HEK293T (cell line): ENCODE results near the gene ZNF516.
"Not testable (repeated sequence)": the region's sequence is repeated elsewhere in the genome, so short reads cannot be mapped to it uniquely, and the experiment has no call there.

Source experiments
- CTCF ChIA-PET: fragments of 350-600 bp; formaldehyde crosslinking; extraction: SDS; loops from one replicate; lab custom pipeline; 2021; ENCODE audit warnings: antibody characterized with exemption, inconsistent platforms; lab: Yijun Ruan, JAX
- POLR2A ChIA-PET: fragments of 350-600 bp; formaldehyde crosslinking; extraction: SDS; loops from one replicate; lab custom pipeline; 2020; ENCODE audit warnings: antibody characterized with exemption, inconsistent platforms; lab: Yijun Ruan, JAX
- DNase-seq: peaks from one replicate; pipeline ENCODE4 v3.0.0; 2012; ENCODE audit warnings: mixed read lengths; ENCODE audit errors: extremely low spot score
- ARNT ChIP-seq: fragments of 450-650 bp; IDR thresholded peaks from 2 replicates; pipeline ENCODE4 v1.6.1; 2017; ENCODE audit warnings: mild to moderate bottlenecking
- BHLHE40 ChIP-seq: fragments of 450-650 bp; IDR thresholded peaks from 2 replicates; pipeline ENCODE4 v1.6.1; 2016; ENCODE audit warnings: mild to moderate bottlenecking, moderate library complexity, borderline replicate concordance
- CTBP1 ChIP-seq: fragments of 450-650 bp; IDR thresholded peaks from 2 replicates; pipeline ENCODE4 v1.6.1; 2016; ENCODE audit warnings: borderline replicate concordance
- ELF4 ChIP-seq: fragments of 450-650 bp; IDR thresholded peaks from 2 replicates; pipeline ENCODE4 v1.6.1; 2017; ENCODE audit warnings: antibody characterized with exemption
- FOXA1 ChIP-seq: fragments of 450-650 bp; IDR thresholded peaks from 2 replicates; pipeline ENCODE4 v1.6.1; 2016; ENCODE audit warnings: mild to moderate bottlenecking
- FOXK2 ChIP-seq: fragments of 450-650 bp; IDR thresholded peaks from 2 replicates; pipeline ENCODE4 v1.6.1; 2016; ENCODE audit warnings: mild to moderate bottlenecking
- FOXM1 ChIP-seq: fragments of 450-650 bp; IDR thresholded peaks from 2 replicates; pipeline ENCODE4 v1.6.1; 2017; ENCODE audit warnings: mild to moderate bottlenecking, borderline replicate concordance
- HDGF ChIP-seq: fragments of 450-650 bp; IDR thresholded peaks from 2 replicates; pipeline ENCODE4 v1.6.1; 2017; ENCODE audit warnings: antibody characterized with exemption, borderline replicate concordance
- L3MBTL2 ChIP-seq: fragments of 450-650 bp; conservative IDR thresholded peaks from 2 replicates; pipeline ENCODE4 v1.6.1; 2016; ENCODE audit warnings: mild to moderate bottlenecking
- LEF1 ChIP-seq: fragments of 450-650 bp; IDR thresholded peaks from 2 replicates; pipeline ENCODE4 v1.6.1; 2017; ENCODE audit warnings: mild to moderate bottlenecking, borderline replicate concordance
- NFRKB ChIP-seq: fragments of 450-650 bp; IDR thresholded peaks from 2 replicates; pipeline ENCODE4 v1.6.1; 2016; ENCODE audit warnings: mild to moderate bottlenecking, moderate library complexity
- SP1 ChIP-seq: fragments of 450-650 bp; IDR thresholded peaks from 2 replicates; pipeline ENCODE4 v1.6.1; 2017
- SUZ12 ChIP-seq: fragments of 450-650 bp; IDR thresholded peaks from 2 replicates; pipeline ENCODE4 v1.6.1; 2016; ENCODE audit warnings: mild to moderate bottlenecking
- TARDBP ChIP-seq: fragments of 450-650 bp; IDR thresholded peaks from 2 replicates; pipeline ENCODE4 v1.6.1; 2016
- ZNF384 ChIP-seq: fragments of 450-650 bp; IDR thresholded peaks from 2 replicates; pipeline ENCODE4 v1.6.1; 2016
- TF ChIP-seq, protein P1 (sequence below): fragments of 450-650 bp; IDR thresholded peaks from 2 replicates; pipeline ENCODE4 v1.6.1; 2016

The ZNF516 gene

DNA sequence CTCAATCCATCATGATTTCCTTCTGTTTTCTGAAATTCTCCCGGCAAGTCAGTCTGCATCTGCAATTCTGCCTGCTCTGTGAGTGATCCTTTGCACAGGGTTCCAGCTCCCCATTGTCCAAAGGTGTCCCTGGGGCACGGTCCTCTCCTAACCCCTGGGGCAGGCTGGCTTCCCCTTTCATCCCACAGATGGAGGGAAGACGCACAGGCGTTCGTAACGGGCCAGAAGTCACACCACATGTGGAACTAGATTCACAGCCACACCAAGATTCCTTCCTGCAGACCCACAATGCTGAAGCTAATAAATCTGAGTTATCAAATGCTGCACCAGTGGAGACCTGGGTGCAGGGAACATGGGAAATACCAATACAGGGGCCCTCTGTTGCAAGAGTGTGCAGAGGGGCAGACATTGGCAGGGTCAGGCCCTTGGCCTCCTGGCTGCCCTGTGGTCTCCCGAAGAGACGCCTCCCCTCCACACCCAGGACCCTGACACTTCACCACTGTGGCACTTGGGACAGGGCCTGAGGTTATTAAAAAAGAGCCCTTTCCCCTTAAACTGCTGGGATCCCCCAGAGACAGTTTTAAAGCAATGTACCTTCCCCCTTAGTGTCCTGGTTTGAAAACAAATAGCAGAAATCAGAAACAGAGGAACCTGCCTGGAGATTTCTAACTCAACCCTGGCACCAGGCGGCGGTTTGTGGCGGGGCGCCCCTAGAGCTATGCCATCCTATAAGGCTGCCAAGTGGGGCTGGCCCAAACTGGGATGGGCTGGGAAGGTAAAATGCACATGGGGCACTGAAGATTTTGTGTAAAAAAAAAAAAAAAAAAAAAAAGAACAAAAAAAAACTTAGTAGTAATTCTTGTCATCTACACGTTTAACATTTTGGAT, 15.4 kb downstream of the ZNF516 start:
- no peak for DNase-seq
- no peak for TF ChIP-seq L3MBTL2
- TF ChIP-seq ARNT, result no peak
- no peak for TF ChIP-seq ELF4
- no peak for TF ChIP-seq TARDBP
- TF ChIP-seq SP1, result no peak
- no peak for TF ChIP-seq ZNF384
- no peak for TF ChIP-seq FOXK2
- no peak for TF ChIP-seq HDGF
- TF ChIP-seq BHLHE40, result no peak
- no peak for TF ChIP-seq CTBP1
- TF ChIP-seq, protein P1, sequence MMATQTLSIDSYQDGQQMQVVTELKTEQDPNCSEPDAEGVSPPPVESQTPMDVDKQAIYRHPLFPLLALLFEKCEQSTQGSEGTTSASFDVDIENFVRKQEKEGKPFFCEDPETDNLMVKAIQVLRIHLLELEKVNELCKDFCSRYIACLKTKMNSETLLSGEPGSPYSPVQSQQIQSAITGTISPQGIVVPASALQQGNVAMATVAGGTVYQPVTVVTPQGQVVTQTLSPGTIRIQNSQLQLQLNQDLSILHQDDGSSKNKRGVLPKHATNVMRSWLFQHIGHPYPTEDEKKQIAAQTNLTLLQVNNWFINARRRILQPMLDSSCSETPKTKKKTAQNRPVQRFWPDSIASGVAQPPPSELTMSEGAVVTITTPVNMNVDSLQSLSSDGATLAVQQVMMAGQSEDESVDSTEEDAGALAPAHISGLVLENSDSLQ, result no peak
- TF ChIP-seq FOXM1, result no peak
- no peak for TF ChIP-seq LEF1
- no peak for TF ChIP-seq NFRKB
- no peak for TF ChIP-seq FOXA1
- ChIA-PET CTCF (interaction anchor here (0.6 kb wide), 1 partner anchor 70 kb away, joined by 3 read pairs; no protein-coding TSS in a partner anchor), POLR2A (no interaction called here)

DNA sequence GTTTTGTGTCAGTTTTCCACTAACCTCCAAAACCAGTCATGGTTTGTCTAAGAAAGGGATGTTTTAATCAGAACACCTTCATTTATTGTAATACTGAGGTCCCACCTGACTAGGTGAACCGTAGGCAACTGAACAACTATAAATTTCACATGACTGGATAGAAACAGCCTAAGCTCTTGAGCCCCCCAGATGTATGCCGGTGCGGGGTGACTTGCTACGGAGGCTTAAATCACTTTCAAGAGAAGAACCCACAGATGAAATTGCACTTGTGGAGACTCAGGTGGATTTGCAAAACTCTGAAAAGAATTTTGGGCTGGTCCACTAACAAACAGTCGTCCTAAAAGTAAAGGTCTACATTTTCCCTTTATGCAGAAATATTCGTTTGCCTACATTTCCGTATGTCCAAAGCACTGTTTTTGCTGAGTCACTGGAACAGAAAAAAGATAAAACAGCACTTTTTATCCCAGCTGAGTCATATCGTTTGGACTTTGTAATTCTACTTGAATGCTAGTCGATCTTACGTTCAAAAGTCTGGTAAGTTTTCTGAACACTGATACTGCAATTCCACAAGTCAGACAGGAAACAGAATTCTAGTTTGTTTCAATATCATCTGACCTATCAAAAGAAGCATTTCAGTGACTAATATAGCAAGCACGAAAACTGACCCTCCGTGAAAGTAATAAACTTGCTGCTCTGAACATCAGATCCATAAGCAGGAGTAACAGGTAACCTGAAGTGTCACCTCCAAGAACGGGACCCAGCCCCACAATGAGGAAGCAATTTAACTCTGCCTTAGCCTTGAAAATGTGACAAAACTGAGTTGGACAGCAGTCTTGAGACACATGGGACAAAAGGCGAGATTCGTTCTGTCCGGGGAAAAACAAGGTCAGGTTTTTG, 18.1 kb downstream of the ZNF516 start:
- CTCF ChIA-PET, result interaction anchor here (1.2 kb wide), 1 partner anchor 11 kb away, joined by 3 read pairs; no protein-coding TSS in a partner anchor
- no peak for DNase-seq
- no peak for TF ChIP-seq FOXK2
- no peak for TF ChIP-seq FOXA1
- POLR2A ChIA-PET, result no interaction called here

DNA sequence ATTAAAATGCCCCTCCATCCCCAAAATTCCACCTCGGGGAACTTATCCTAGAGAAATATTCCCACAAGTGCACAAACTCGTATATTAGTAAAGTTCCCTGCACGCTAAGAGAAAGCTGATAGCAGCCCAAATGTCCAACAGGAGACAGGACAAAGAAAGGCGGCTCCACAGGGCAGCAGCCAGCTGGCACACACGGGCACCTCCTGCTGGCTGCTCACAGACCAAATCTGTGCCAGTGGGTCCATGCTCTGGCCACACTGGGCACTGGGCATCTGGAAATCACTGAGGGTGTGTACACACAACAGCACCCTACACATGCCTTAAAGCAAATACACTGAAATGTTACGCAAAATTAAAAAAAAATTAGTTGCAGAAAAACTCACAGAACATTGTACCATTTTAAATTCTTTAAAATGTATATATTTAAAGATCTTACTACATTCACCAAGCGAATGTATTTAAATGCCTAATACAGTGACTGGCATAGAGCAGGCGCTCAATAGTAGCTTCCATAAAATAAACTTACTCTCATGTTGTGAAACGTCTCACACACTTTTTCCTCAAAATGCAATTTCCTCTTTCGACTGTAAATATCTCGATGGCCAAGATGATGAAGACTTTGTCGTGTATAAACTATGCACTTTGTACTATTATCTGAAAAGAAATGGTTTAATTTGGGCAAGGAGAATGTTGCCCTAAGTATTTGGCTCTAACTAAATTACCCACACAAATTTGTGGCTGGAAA, 19.4 kb downstream of the ZNF516 start:
- ChIA-PET POLR2A (no interaction called here), CTCF (interaction anchor here (1.2 kb wide), 1 partner anchor 12 kb away, joined by 3 read pairs; no protein-coding TSS in a partner anchor)
- no peak for TF ChIP-seq TARDBP
- no peak for TF ChIP-seq SUZ12
- TF ChIP-seq SP1, result no peak
- no peak for TF ChIP-seq NFRKB
- TF ChIP-seq ELF4, result no peak
- TF ChIP-seq FOXA1, result no peak
- TF ChIP-seq ARNT, result no peak
- no peak for TF ChIP-seq HDGF
- TF ChIP-seq ZNF384, result no peak
- TF ChIP-seq FOXK2, result no peak
- TF ChIP-seq FOXM1, result no peak
- no peak for TF ChIP-seq LEF1
- TF ChIP-seq L3MBTL2, result no peak
- no peak for TF ChIP-seq CTBP1
- TF ChIP-seq, protein P1, result no peak
- TF ChIP-seq BHLHE40, result no peak
- DNase-seq, result no peak

DNA sequence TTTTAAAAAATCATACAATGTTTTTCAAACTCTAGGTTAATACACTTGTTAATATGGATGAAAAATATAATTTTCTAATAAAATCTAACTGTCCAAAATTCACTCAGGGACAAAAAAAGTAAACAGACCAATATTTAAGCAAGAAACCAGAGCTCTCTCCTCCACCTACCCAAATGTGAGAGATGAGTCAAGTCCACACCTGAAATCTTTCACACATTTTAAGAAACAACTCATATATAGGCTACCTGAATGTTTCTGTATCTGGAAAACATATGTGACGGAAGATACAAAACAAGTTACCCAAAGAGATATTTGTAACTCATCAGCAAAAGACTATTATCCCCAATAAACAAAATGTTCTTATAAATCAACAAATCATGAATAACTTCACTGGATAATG, 20.2 kb downstream of the ZNF516 start:
- POLR2A ChIA-PET, result no interaction called here
- no peak for TF ChIP-seq LEF1
- no peak for TF ChIP-seq ARNT
- no peak for TF ChIP-seq ELF4
- no peak for TF ChIP-seq NFRKB
- no peak for DNase-seq
- CTCF ChIA-PET, result no interaction called here

DNA sequence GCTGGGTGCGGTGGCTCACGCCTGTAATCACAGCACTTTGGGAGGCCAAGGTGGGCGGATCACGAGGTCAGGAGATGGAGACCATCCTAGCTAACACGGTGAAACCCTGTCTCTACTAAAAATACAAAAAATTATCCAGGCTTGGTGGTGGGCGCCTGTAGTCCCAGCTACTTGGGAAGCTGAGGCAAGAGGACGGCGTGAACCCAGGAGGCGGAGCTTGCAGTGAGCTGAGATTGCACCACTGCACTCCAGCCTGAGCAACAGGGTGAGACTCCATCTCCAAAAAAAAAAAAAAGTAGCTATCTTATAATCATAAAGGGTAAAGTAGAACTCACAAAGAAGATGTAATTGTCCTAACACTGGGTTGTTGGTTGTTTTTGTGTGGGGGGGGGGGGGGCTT, 21.5 kb downstream of the ZNF516 start:
- CTCF ChIA-PET, DNase-seq, POLR2A ChIA-PET: not testable (repeated sequence)

DNA sequence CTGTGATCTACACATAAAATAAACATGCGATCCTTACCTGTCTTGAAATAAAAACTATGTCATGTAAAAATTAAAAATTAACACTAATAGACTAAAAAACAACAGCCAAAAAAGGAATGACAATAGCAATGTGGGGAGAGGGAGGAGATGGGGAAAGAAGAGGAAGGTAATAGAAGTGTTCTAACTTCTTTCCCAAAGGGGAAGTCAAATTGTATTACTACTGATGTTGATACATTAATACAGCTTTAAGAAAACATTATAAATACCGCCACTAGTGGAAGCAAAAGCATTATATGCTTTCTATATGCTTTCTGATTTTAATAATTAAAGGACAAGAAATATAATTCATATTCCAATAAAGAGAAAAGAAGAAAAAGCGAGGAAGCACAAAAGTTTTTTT, 22.2 kb downstream of the ZNF516 start:
- ChIA-PET CTCF (no interaction called here), POLR2A (no interaction called here)
- TF ChIP-seq CTBP1, result no peak
- TF ChIP-seq LEF1, result no peak
- TF ChIP-seq L3MBTL2, result no peak
- DNase-seq, result no peak
